GM21737 (cell line): ENCODE data around the gene LRRC42.

Experiments
- ATAC-seq: cut with Tn5 transposase; IDR thresholded peaks from one replicate; pipeline ENCODE4 v1.9.1; 2021; ENCODE audit warnings: mild to moderate bottlenecking, moderate library complexity; ENCODE audit not compliant: unreplicated experiment

Gene LRRC42, protein sequence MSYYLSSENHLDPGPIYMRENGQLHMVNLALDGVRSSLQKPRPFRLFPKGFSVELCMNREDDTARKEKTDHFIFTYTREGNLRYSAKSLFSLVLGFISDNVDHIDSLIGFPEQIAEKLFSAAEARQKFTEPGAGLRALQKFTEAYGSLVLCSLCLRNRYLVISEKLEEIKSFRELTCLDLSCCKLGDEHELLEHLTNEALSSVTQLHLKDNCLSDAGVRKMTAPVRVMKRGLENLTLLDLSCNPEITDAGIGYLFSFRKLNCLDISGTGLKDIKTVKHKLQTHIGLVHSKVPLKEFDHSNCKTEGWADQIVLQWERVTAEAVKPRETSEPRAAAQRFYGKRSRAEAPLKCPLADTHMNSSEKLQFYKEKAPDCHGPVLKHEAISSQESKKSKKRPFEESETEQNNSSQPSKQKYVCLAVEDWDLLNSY

DNA sequence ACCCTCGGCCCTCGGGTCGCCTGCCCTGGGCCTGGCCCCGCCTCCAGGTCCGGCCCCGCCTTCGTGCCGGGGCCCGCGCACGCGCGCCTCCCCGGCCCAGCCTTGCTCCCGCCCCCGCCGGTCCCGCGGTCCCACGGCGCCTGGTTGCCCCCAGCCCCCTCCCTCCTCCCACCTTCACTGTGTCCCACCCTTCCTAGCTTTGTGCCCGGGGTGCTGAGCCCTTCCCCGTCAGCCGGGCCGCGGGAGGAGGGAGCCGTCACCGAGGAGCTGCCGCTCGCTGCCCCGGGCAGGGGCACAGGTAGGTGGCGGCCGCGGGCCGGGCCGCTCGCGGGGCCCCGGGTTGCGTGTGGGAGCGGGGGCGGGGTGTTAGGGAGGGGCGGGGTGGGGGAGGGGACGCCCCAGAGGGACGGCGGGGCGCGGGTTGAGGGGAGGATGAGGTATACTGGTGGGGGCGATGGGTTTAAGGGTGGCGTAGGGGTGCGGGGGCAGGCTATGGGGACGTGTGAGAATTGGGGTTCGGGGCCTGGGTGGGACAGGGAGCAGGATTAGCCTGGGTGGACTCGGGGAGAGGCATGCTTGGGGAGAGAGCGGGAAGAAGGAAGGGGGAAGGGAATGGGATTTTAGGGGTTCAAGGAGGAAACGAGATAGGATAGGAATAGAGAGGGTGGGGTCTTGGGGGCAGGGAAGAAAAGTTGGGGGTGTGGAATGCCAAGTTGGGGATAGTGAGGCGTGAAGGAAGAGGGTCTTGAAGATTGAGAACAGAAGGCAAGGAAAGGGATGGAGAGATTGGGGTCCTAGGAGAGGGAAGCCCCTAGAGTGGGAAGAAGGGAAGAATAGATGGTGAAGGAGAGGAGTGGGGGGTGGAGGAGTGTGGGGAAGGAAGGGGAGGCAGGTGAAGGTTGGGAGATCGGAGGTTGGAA, at the start of gene LRRC42:
TSS of gene LRRC42 (plus strand) at position 99 of the 920 bp plus-strand sequence. CDS start 5,650 bp downstream, outside the sequence.
- ATAC-seq: peak; percentile 63

DNA sequence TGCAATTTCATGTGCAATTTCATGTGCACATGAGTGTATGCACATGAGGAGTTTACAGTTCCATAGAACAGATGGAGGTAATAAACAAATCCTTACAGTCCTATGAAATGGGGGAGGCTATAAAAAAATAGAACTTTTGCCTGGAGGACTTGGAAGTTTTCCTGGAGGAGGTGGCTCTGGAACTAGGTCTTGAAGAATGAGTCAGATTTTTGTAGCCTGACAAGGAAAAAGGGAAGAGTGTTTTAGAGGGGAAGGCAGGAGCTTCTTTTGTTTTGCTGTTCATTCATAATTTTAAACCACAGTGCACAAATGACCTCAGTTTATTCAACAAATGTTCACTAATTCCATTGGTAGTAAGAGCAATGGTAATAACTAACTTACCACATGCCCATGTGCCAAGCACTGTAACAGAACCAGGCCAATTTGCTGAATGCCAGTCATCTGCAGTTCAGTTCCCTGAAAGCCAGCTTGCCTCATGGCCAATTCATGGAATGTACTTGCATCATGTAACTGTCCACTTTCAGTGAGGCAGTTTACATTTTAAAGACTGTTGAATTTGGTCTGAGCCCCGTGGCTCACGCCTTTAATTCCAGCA, 49.4 kb upstream of the LRRC42 start:
- no peak for ATAC-seq

- no peak for ATAC-seq
Measured at GRCh38 chr1:53899206-53899628, 46.9 kb upstream of the LRRC42 start.

GRCh38 chr1:53899708-53900107, 46.4 kb upstream of the LRRC42 start:
- ATAC-seq: no peak

DNA sequence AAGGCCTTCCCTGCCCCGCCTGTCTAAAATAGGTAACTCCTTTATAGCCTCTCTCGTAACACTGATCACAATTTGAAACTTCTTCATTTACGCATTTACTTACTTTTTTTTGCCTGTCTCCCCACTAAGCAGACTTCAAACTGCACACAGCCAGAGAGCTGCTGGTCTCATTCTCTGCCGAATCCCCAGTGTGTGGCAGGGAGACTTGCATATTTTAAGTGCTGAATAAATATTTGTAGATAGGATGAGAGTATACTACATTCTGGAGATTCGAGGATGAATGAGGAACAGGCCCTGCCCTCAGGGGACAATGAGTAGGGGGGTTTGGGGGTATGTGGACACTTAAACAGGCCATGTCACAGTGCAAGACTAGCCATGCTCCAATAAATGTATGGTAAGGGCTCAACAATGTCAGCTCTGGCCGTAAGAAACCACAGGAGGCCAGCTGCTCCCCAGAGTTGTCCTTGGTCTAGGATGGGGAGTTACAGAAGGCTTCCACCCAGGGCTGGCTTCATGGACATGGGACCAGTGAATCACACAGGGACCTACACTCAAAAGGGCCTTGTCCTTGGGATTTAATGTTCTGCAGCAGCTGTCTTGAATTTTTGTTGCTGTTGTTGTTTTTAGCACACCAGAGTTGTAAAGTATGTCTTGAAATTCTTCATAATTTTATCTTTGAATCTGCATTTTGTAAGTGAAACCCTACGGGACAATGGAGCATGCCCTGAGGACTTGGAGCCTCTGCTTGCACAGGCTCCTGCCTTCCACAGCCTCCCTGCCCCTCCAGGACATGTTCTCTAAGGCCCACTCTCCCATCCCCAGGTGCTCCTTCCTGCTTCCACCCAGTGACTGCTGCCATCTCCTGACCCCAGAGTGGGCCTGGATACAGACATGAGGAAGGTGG, 43.7 kb upstream of the LRRC42 start:
- ATAC-seq: no peak

DNA sequence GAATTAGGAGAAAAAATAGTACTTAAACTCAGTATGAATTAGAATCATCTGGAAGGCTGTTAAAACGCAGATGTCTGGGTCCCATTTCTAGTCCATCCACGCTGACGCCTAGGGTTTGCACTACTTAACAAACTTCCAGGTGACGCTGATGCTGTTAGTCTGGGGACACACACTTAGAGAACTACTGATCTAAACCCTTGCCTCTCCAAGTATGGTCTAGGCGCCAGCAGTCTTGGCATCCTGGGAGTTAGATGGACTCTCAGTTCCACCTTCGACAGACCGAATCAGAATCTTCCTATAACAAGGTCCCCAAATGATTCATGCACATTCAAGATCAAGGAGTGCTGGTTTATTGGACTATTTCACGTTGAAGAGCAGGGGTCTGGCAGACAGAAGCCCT, 40.6 kb upstream of the LRRC42 start:
- no peak for ATAC-seq

- ATAC-seq: no peak
Measured at GRCh38 chr1:53906121-53906520, 40.0 kb upstream of the LRRC42 start.

DNA sequence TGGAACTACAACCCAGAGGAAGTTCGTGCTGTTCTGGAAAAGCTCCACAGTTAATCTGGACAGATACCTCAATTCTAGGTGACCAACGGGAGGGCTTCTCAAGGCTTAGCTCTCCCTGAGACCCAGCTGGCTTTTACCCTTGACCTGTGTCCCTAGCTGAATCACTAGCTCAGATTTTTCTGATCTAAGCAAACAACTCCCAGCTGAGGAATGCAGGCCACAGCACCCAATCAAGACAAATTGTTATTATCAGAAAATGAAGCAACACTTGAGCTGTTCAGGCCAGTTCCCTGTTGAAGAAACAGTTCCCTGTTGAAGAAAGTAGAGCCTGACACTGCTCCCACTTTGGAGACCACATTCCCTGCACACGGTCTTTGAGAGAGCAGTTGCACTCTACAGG, 36.2 kb upstream of the LRRC42 start:
- ATAC-seq: no peak

DNA sequence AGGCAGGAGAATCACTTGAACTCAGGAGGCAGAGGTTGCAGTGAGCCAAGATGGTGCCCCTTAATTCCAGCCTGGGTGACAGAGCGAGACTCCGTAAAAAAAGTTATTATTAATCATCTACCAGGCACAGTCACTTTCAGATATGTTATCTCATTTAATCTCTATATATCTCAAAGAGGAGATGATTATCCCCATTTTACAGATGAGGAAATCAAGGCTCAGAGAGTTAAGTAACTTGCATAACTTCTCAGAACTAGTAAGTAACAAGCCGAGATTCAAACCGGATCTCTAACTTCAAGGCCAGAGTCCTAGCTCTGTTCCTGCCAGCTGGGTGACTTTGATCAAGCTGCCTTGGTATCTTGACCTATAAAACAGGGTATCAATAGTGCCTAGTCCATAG, 34.7 kb upstream of the LRRC42 start:
- ATAC-seq: no peak

- ATAC-seq: no peak
Measured at GRCh38 chr1:53913352-53914033, 32.7 kb upstream of the LRRC42 start.

GRCh38 chr1:53918343-53918742, 27.8 kb upstream of the LRRC42 start:
- no peak for ATAC-seq

DNA sequence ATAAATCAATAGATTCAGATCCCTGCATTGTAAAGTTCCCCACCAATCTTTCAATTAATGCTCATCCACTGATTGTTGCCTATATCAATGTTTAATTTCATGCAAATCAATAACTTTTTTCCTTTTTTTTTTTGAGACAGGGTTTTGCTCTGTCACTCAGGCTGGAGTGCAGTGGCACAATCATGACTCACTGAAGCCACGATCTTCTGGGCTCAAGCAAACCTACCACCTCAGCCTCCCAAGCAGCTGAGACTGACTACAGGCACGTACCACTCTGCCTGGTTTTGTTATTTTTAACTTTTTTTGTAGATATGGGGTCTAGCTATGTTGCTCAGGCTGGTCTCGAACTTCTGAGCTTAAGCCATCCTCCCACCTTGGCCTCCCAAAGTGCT, 26.5 kb upstream of the LRRC42 start:
- ATAC-seq: no peak

- ATAC-seq: no peak
Measured at GRCh38 chr1:53927376-53927881, 18.7 kb upstream of the LRRC42 start.

DNA sequence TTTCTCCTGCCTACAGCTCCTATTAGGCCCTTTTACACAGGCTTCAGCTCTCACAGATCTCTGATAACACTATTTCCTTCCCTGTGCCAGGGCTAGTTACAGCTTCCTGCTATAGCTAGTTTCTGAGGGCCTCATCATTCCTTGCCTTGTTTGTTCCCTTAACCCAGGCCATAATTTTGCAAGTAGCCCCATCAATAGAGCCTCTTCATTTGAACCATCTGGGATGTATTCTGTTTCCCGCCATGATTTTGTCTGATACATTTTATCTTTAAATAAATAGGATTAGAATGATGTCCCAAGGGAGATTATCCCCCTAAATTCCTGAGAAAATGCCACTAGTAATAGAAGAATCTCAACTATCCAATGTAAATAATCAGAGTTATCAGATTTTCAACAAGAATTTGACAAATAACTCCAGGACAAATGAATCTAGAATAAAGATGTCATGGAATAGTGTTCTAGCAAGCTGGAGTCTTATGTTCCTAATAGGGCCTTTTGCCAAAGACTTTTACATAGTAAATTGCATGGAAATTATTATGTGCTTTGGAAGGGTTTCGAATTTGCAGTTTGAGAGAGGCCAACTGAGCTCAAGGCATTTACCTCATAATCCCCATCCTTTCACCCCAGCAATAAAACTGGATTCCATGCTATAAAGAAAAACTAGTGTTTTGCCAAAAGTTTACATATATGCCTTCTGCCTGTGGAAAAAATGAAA, 16.7 kb upstream of the LRRC42 start:
- no peak for ATAC-seq

DNA sequence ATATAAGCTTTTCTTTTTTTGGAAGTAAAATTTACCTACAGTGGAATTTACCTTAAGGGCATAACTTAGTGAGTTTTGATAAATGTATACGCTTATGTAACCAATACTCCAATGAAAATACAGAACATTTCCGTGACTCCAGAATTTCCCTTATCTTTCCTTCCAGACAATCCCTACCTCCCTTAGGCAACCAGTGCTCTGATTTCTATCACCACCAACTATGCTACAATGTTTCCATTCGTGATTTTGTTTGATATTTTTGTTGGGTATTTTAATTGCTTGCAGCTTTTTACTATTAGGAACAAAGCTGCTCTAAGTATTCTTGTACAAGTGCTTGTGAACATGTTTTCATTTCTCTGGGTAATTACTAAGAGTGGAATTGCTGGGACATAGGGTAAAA, 15.2 kb upstream of the LRRC42 start:
- ATAC-seq: no peak

DNA sequence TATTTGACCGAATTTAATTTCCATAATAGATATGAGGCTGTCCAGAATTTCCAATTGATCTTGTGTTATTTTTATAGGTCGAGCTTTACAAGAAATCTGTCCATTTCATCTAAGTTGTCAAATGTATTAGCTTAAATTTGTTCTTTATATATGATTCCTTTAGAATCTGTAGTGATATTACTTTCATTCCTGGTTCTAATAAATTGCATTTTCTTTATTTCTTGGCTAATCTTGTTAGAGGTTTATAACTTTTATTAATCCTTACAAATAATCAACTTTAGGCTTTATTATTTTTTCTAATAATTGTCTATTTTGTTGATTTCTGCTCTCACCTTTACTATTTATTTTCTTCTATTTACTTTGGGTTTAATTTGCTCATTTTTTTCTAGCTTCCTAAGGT, 14.6 kb upstream of the LRRC42 start:
- ATAC-seq: no peak

DNA sequence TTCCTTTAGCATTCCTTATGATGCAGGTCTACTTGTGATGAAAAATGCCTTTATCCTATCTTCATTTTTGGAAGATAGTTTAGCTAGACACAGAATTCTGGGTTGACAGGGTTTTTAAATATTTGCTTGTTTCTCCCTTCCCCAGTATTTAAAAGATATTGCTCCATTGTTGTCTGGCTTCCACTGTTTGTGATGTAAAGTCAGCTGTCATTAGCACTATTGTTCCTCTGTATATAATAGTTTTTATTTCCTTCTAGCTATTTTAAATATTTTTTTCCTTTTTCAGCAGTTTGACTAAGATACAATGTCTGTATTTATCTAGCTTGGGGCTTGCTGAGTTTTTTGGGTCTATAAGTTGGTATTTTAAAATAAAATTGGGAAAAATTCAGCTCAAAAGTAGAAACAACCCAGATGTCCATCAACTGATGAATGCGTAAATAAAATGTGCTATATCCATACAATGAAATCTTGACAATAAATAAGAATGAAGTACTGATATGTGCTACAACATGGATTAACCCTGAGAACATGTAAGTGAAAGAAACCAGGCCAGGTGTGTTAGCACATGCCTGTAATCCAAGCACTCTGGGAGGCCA, 11.9 kb upstream of the LRRC42 start:
- no peak for ATAC-seq

DNA sequence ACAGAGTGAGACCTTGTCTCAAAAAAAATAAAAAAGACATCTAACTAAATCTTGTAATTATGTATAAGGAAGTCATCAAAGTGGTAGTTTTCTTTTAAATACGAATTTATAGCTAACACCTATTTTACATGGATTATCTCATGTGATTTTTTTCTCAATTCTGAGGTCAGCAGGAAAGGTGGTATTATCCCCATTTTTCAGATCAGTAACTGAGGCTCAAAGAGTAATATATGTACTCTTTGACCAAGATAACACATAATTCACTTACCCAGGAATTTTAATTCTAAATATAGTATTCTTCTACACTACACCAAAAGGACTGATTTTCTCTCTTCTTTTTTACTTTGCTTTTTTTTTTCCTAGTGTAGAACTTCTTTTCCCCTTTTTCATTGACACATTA, 9.7 kb upstream of the LRRC42 start:
- no peak for ATAC-seq
